H1 (cell line): ENCODE results near the gene SLC16A5. TPM values are rescaled to one million over a fixed set of nuclear protein-coding genes. Genes with fewer than 3 reads are reported as not detected.

Experiments used
- CTCF ChIA-PET: fragments of 300-600 bp; sonication (Branson Sonifier 250); formaldehyde crosslinking; loops from one replicate; lab custom pipeline; 2021; ENCODE audit not compliant: partially characterized antibody; lab: Charles Lee
- POLR2A ChIA-PET: fragments of 300-600 bp; sonication (Branson Sonifier 250); formaldehyde crosslinking; loops from one replicate; lab custom pipeline; 2021; ENCODE audit warnings: inconsistent platforms; ENCODE audit not compliant: partially characterized antibody; lab: Charles Lee
- DNase-seq, 2 experiments: peaks; one replicate each; pipeline versions ENCODE4 v3.0.0 to v3.0.0-alpha.2; 2010 to 2022; ENCODE audit warnings: low spot score in 2 of 2, low read depth in 1 of 2, mixed read lengths in 1 of 2
- FAIRE-seq: peaks from 2 replicates; lab custom pipeline; 2011; peaks lifted over from hg19 to GRCh38; lab: Jason Lieb, UNC
- H2AFZ ChIP-seq: 2 replicates; pipeline ENCODE4 v1.8.1; 2012; ENCODE audit warnings: low read length, inconsistent platforms
- H2AK5ac ChIP-seq: 2 replicates; pipeline ENCODE4 v1.6.1; 2013; ENCODE audit warnings: low read depth, low read length
- H2BK120ac ChIP-seq: replicated peaks from 2 replicates; pipeline ENCODE3; 2013; ENCODE audit warnings: low read depth, low read length, inconsistent platforms
- H2BK12ac ChIP-seq: 2 replicates; pipeline ENCODE4 v1.6.1; 2013; ENCODE audit warnings: low read depth, low read length
- H2BK15ac ChIP-seq: 2 replicates; pipeline ENCODE4 v1.6.1; 2013; ENCODE audit warnings: low read length
- H2BK20ac ChIP-seq: 2 replicates; pipeline ENCODE4 v1.6.1; 2013; ENCODE audit warnings: low read length
- H2BK5ac ChIP-seq: 2 replicates; pipeline ENCODE4 v1.6.1; 2013; ENCODE audit warnings: low read depth, low read length
- H3K14ac ChIP-seq: 2 replicates; pipeline ENCODE4 v1.6.1; 2013; ENCODE audit warnings: inconsistent platforms; ENCODE audit not compliant: insufficient read length
- H3K18ac ChIP-seq: 2 replicates; pipeline ENCODE4 v1.6.1; 2013; ENCODE audit warnings: low read length; ENCODE audit errors: extremely low read depth
- H3K23ac ChIP-seq: 2 replicates; pipeline ENCODE4 v1.6.1; 2013; ENCODE audit warnings: inconsistent platforms; ENCODE audit not compliant: insufficient read length
- H3K23me2 ChIP-seq: 2 replicates; pipeline ENCODE4 v1.6.1; 2013; ENCODE audit warnings: low read depth, low read length
- H3K27ac ChIP-seq: 2 replicates; pipeline ENCODE4 v1.6.1; 2011; ENCODE audit warnings: low read depth, low read length, inconsistent platforms
- H3K27me3 ChIP-seq, 4 experiments: replicated peaks in 1 of 4; 1 replicate in 1 of 4; 2 replicates in 3 of 4; pipeline versions ENCODE4 v1.6.1 to v1.8.1; 2011 to 2013; ENCODE audit warnings: low read length in 3 of 4, mild to moderate bottlenecking in 3 of 4, inconsistent platforms in 2 of 4, mixed read lengths in 2 of 4, moderate library complexity in 1 of 4; ENCODE audit not compliant: control insufficient read depth in 3 of 4, insufficient read depth in 3 of 4; ENCODE audit errors: extremely low read depth in 1 of 4
- H3K36me3 ChIP-seq, 4 experiments: 2 replicates each; pipeline versions ENCODE4 v1.6.1 to v1.8.1; 2011 to 2013; ENCODE audit warnings: mild to moderate bottlenecking in 4 of 4, low read length in 3 of 4, moderate library complexity in 2 of 4, control low read depth in 1 of 4, inconsistent platforms in 1 of 4; ENCODE audit not compliant: insufficient read depth in 4 of 4, control insufficient read depth in 2 of 4
- H3K4ac ChIP-seq: replicated peaks from 2 replicates; pipeline ENCODE3; 2013; ENCODE audit warnings: low read length, low read depth, mixed read lengths, inconsistent platforms; ENCODE audit not compliant: insufficient read length
- H3K4me1 ChIP-seq, 4 experiments: replicated peaks in 1 of 4; 1 replicate in 1 of 4; 2 replicates in 3 of 4; pipeline versions ENCODE4 v1.6.1 to v1.8.1; 2011 to 2013; ENCODE audit warnings: low read length in 3 of 4, inconsistent platforms in 2 of 4, mixed read lengths in 1 of 4; ENCODE audit not compliant: insufficient read depth in 4 of 4, control insufficient read depth in 3 of 4
- H3K4me2 ChIP-seq, 2 experiments: 2 replicates each; pipeline versions ENCODE4 v1.6.1 to v1.8.1; 2011 to 2013; ENCODE audit warnings: low read depth in 2 of 2, low read length in 2 of 2, control low read depth in 1 of 2, inconsistent platforms in 1 of 2, mild to moderate bottlenecking in 1 of 2; ENCODE audit not compliant: insufficient read depth in 1 of 2
- H3K4me3 ChIP-seq, 4 experiments: fragments of 200-600, 300-600 bp in 1 of 4; sonication (generic), shearing (Covaris generic), sonication (Bioruptor Twin) in 1 of 4; 2 replicates each; pipeline versions ENCODE4 v1.5.1 to v1.8.1; 2011 to 2016; ENCODE audit warnings: low read length in 4 of 4, low read depth in 3 of 4, control low read depth in 2 of 4, inconsistent platforms in 2 of 4, mild to moderate bottlenecking in 2 of 4, mixed read lengths in 1 of 4, moderate library complexity in 1 of 4; ENCODE audit not compliant: insufficient read depth in 2 of 4; ENCODE audit errors: extremely low read depth in 1 of 4
- H3K56ac ChIP-seq: replicated peaks from 2 replicates; pipeline ENCODE3; 2013; ENCODE audit warnings: low read depth, mild to moderate bottlenecking, mixed read lengths, low read length, inconsistent platforms; ENCODE audit not compliant: insufficient read length
- H3K79me1 ChIP-seq: 2 replicates; pipeline ENCODE4 v1.6.1; 2013; ENCODE audit warnings: low read depth, low read length, control low read depth
- H3K79me2 ChIP-seq, 2 experiments: 2 replicates each; pipeline versions ENCODE4 v1.6.1 to v1.8.1; 2012 to 2013; ENCODE audit warnings: low read length in 2 of 2, mild to moderate bottlenecking in 2 of 2, inconsistent platforms in 1 of 2; ENCODE audit not compliant: insufficient read depth in 2 of 2, control insufficient read depth in 1 of 2
- H3K9ac ChIP-seq, 4 experiments: replicated peaks in 1 of 4; 1 replicate in 1 of 4; 2 replicates in 3 of 4; pipeline versions ENCODE4 v1.6.1 to v1.8.1; 2011 to 2013; ENCODE audit warnings: low read depth in 3 of 4, low read length in 3 of 4, control low read depth in 2 of 4, mild to moderate bottlenecking in 2 of 4, moderate library complexity in 2 of 4, inconsistent platforms in 1 of 4; ENCODE audit errors: extremely low read depth in 1 of 4
- H3K9me3 ChIP-seq, 2 experiments: 2 replicates each; pipeline versions ENCODE4 v1.6.1 to v1.8.1; 2012 to 2013; ENCODE audit warnings: mild to moderate bottlenecking in 2 of 2, moderate library complexity in 2 of 2, control low read depth in 1 of 2, inconsistent platforms in 1 of 2, low read depth in 1 of 2, low read length in 1 of 2, mixed read lengths in 1 of 2; ENCODE audit not compliant: insufficient read depth in 2 of 2
- H4K20me1 ChIP-seq, 2 experiments: replicated peaks in 1 of 2; 2 replicates each; pipeline versions ENCODE3 to v1.8.1; 2011 to 2013; ENCODE audit warnings: inconsistent platforms in 2 of 2, low read length in 2 of 2, mild to moderate bottlenecking in 1 of 2; ENCODE audit not compliant: insufficient read depth in 2 of 2, control insufficient read depth in 1 of 2
- H4K5ac ChIP-seq: 2 replicates; pipeline ENCODE4 v1.6.1; 2013; ENCODE audit warnings: low read length, low read depth, mixed read lengths, inconsistent platforms; ENCODE audit not compliant: insufficient read length
- H4K8ac ChIP-seq: 2 replicates; pipeline ENCODE4 v1.8.0; 2013; ENCODE audit warnings: mild to moderate bottlenecking, moderate library complexity, low read length, inconsistent platforms; ENCODE audit not compliant: insufficient read depth; ENCODE audit errors: extremely low read depth
- H4K91ac ChIP-seq: replicated peaks from 2 replicates; pipeline ENCODE3; 2013; ENCODE audit warnings: low read length, mixed read lengths, inconsistent platforms; ENCODE audit not compliant: insufficient read length
- BACH1 ChIP-seq: IDR thresholded peaks from 2 replicates; pipeline ENCODE4 v1.6.1; 2012; ENCODE audit warnings: low read length, improper control_type of control experiment
- BRCA1 ChIP-seq: IDR thresholded peaks from 2 replicates; pipeline ENCODE4 v1.6.1; 2012; ENCODE audit warnings: low read depth, low read length, improper control_type of control experiment
- CBX5 ChIP-seq: fragments of 300-800, 300-1000 bp; sonication (generic); IDR thresholded peaks from 2 replicates; pipeline ENCODE4 v1.7.1; 2016; ENCODE audit warnings: antibody characterized with exemption, low read length, low read depth
- EGR1 ChIP-seq: IDR thresholded peaks from 2 replicates; pipeline ENCODE4 v1.6.1; 2011; ENCODE audit warnings: low read depth, low read length, borderline replicate concordance
- HDAC2 ChIP-seq, 2 experiments: fragments of 300-600 bp in 1 of 2; sonication (generic) in 1 of 2; IDR thresholded peaks; 2 replicates each; pipeline ENCODE4 v1.6.1; 2011 to 2012; ENCODE audit warnings: low read depth in 2 of 2, low read length in 2 of 2, mild to moderate bottlenecking in 2 of 2, moderate library complexity in 2 of 2, borderline replicate concordance in 1 of 2, inconsistent platforms in 1 of 2
- JUN ChIP-seq: IDR thresholded peaks from 2 replicates; pipeline ENCODE4 v1.6.1; 2011; ENCODE audit warnings: low read depth, mild to moderate bottlenecking, improper control_type of control experiment, low read length
- KDM5A ChIP-seq: fragments of 200-600 bp; IDR thresholded peaks from 2 replicates; pipeline ENCODE4 v1.7.1; 2012; ENCODE audit warnings: mild to moderate bottlenecking, low read length, inconsistent platforms, mixed read lengths
- RAD21 ChIP-seq, 2 experiments: IDR thresholded peaks in 1 of 2; conservative IDR thresholded peaks in 1 of 2; 2 replicates each; pipeline ENCODE4 v1.6.1; 2011; ENCODE audit warnings: low read depth in 2 of 2, low read length in 2 of 2, improper control_type of control experiment in 1 of 2, inconsistent platforms in 1 of 2, mild to moderate bottlenecking in 1 of 2, moderate library complexity in 1 of 2
- SP4 ChIP-seq: IDR thresholded peaks from 2 replicates; pipeline ENCODE4 v1.6.1; 2012; ENCODE audit warnings: low read length, inconsistent platforms
- ZNF274 ChIP-seq: IDR thresholded peaks from 2 replicates; pipeline ENCODE4 v1.7.0; 2012; ENCODE audit warnings: low read length, borderline replicate concordance; ENCODE audit errors: extremely low read depth
- WGBS, 2 experiments: shearing (Covaris generic) in 1 of 2; methylation state at CpG; one replicate each; pipeline versions ENCODE4 v1.1.6 to v1.1.7; 2013 to 2015; ENCODE audit warnings: low lambda C conversion rate in 2 of 2, mixed read lengths in 2 of 2, inconsistent platforms in 1 of 2, low coverage in 1 of 2, missing lambda C conversion rate in 1 of 2; ENCODE audit not compliant: insufficient replicate concordance in 2 of 2, insufficient coverage in 1 of 2, insufficient read length in 1 of 2; ENCODE audit errors: extremely low coverage in 1 of 2, missing lambda C conversion rate in 1 of 2; 5-methylcytosine and 5-hydroxymethylcytosine counted together
- polyA plus RNA-seq, 7 experiments: library from polyadenylated mRNA; depleted of rRNA in 3 of 7; stranded (reverse) in 5 of 7; unstranded in 2 of 7; fragments of >200 nt in 5 of 7; fragments of 200-250 nt in 2 of 7; gene quantifications; 1 replicate in 5 of 7; 2 replicates in 1 of 7; 4 replicates in 1 of 7; pipeline versions ENCODE4 v1.2.1 to v1.2.3, GENCODE V29; 2011 to 2013; ENCODE audit warnings: missing spikeins in 2 of 7, mixed read lengths in 2 of 7
- total RNA-seq: library from RNA; stranded (reverse); fragmentation: NEBNext Ultra II Directional; extraction: Animal tissue kit (Norgen Biotek cat#: 25700); gene quantifications from 2 replicates; pipeline ENCODE4 v1.2.1, GENCODE V29; 2021

SLC16A5 gene
- total and polyA plus RNA-seq, 2 of the 8 experiments (the other 6 are each of a cell fraction or from before 2014, with no cell fraction given): 17.1 to 34.7 TPM

- H3K56ac ChIP-seq: peak within 1 kb of the TSS; percentile 70
- H2BK12ac ChIP-seq: no peak within 1 kb of the TSS
- peaks cover 5% of the 10 kb centered on the region; the same call in 1 of the 2 replicates for H3K79me1 ChIP-seq
- no peak within 1 kb of the TSS for H2BK5ac ChIP-seq
- peak within 1 kb of the TSS; percentile 56 for H2AFZ ChIP-seq
- peak within 1 kb of the TSS; percentile 6 for H4K91ac ChIP-seq
- no peak within 1 kb of the TSS for H3K14ac ChIP-seq
- peak within 1 kb of the TSS; percentile 71; the same call in 1 of the 2 replicates for H4K8ac ChIP-seq
- no peaks in the 10 kb centered on the region for H4K20me1 ChIP-seq
- peak within 1 kb of the TSS; percentile 79 for H3K4ac ChIP-seq
- peak within 1 kb of the TSS; percentile 78; the same call in 1 of the 2 replicates for H3K18ac ChIP-seq
- peak within 1 kb of the TSS; percentile 25 to 71 (median 30) for H3K9ac ChIP-seq
- no peak within 1 kb of the TSS; the same call in 1 of the 2 replicates for H3K27ac ChIP-seq
- peaks cover 12% of the 10 kb centered on the region; the same call in 1 of the 2 replicates for H3K23me2 ChIP-seq
- no peaks in the 10 kb centered on the region for H3K9me3 ChIP-seq
- H3K4me1 ChIP-seq: peaks cover 0 to 2% (median under 1%) of the 10 kb centered on the region in 4 experiments; a peak in 3 of 7 replicates
- 2% methylated on average over 51 of the region's 68 CpGs; no CpG with 5 or more reads in 1 of the 2 experiments for WGBS, 2 experiments
- POLR2A ChIA-PET: interaction anchor here (0.6 to 1.8 kb wide), 17 partner anchors 8 to 152 kb away, joined by 3 to 8 read pairs (median 4); partner anchors contain the start of genes GGA3, JPT1 and MRPS7
- no peaks in the 10 kb centered on the region for H3K27me3 ChIP-seq
- H4K5ac ChIP-seq: peak within 1 kb of the TSS; percentile 81
- FAIRE-seq: no peak
- H2BK120ac ChIP-seq: no peak within 1 kb of the TSS
- 0 out of 4 replicates have a peak, but pooled peaks cover 0 to 3% of the 10 kb centered on the region in 2 experiments for H3K79me2 ChIP-seq
- peak in 1 of 2 experiments; percentile 97 for DNase-seq
- no peak within 1 kb of the TSS for H2BK15ac ChIP-seq
- CTCF ChIA-PET: interaction anchor here (0.6 to 9.6 kb wide), 9 partner anchors 17 to 331 kb away, joined by 3 to 239 read pairs (median 3); partner anchors contain the start of gene NT5C
- H3K4me2 ChIP-seq: peak within 1 kb of the TSS; percentile 82 to 98
- H3K4me3 ChIP-seq: peak within 1 kb of the TSS; percentile 49 to 78 (median 75)
- H2BK20ac ChIP-seq: no peak within 1 kb of the TSS
- H3K23ac ChIP-seq: no peak within 1 kb of the TSS
- no peak within 1 kb of the TSS for H2AK5ac ChIP-seq
- no peaks in the 10 kb centered on the region for H3K36me3 ChIP-seq
- no peak for TF ChIP-seq ZNF274
- peak; percentile 54; the same call in 1 of the 2 replicates for TF ChIP-seq EGR1
- no peak for TF ChIP-seq KDM5A
- TF ChIP-seq SP4: 0 out of 2 replicates have a peak, but pooled peaks have one; percentile 45
- TF ChIP-seq HDAC2 (IDR thresholded peaks at IDR 0.05; ENCODE audit: borderline replicate concordance in 1 of 2, low read depth in 2 of 2, low read length in 2 of 2): 0 out of 4 replicates have a peak, but pooled peaks of 1 of the 2 experiments have one; percentile 36
- no peak for TF ChIP-seq JUN
- no peak for TF ChIP-seq BACH1
- no peak for TF ChIP-seq CBX5
- TF ChIP-seq RAD21 (IDR thresholded peaks at IDR 0.05 in 1 of 2, conservative IDR thresholded peaks at IDR 0.05 in 1 of 2; ENCODE audit: low read depth in 2 of 2, low read length in 2 of 2): no peak; a peak in 1 of 4 replicates
- TF ChIP-seq BRCA1: no peak
Observed at GRCh38 chr17:75109407-75110233, 21.9 kb downstream of the SLC16A5 start, which contains the start of gene ARMC7. Gene ARMC7, plus strand, starts transcription at chr17:75109969. Its CDS starts 320 bp downstream, at chr17:75110289.
